GM19463 (cell line): ENCODE data around the gene NCKAP5.

Experiments
- ATAC-seq: cut with Tn5 transposase; IDR thresholded peaks from one replicate; pipeline ENCODE4 v1.9.1; 2021; ENCODE audit warnings: mild to moderate bottlenecking, moderate library complexity; ENCODE audit not compliant: unreplicated experiment

Gene NCKAP5

GRCh38 chr2:132627536-132627935 is 940.7 kb downstream of the NCKAP5 start:
- no peak for ATAC-seq

DNA sequence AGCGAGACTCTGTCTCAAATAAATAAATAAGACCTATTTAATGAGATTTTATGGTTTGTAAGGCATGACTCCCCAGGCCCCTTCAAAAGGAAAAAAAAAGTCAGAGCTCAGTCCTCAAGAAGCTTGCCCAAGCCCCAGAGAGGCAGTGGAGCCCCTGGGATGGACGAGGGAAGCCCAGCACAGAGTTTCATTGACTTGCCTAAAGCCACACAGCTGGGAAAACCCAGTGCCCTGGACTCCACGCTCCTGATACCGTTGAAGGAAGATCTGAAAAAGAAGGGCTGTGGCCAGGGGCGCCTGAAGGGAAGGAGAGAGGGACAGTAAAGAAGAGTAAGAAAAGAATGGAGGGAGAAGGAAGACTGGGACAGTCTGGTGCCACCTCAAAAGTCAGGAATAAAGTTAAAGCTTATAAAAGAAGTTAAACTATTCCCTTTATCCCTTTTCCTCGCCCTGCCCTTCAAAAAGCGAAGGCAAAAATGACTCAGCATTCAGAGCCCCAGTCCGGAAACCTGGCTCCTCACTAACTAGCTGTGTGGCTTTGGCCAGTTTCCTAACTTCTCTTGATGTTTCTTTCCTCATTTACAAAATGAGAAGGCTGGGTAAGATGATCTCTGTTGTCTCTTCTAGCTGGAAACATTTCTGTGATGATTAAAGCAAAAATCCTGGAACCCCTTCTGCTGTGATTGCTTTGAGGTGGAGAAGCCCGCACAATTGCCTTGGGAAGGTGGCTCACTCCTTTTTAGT is 945.0 kb downstream of the NCKAP5 start:
- ATAC-seq, result no peak
